GM12891 (cell line): Measurements from ENCODE around the gene NREP.

Experiments
- POLR2A ChIP-seq: IDR thresholded peaks from 2 replicates; pipeline ENCODE4 v1.6.1; 2011; ENCODE audit warnings: low read depth, low read length, control low read depth
- POLR2AphosphoS5 ChIP-seq: IDR thresholded peaks from 2 replicates; pipeline ENCODE4 v1.6.1; 2011; ENCODE audit warnings: low read depth, low read length, control low read depth
- SPI1 ChIP-seq: IDR thresholded peaks from 2 replicates; pipeline ENCODE4 v1.6.1; 2011; ENCODE audit warnings: low read depth, low read length, control low read depth

- TF ChIP-seq POLR2AphosphoS5, result no peak
- no peak for TF ChIP-seq POLR2A
- TF ChIP-seq SPI1, result no peak
Observed at GRCh38 chr5:111685969-111686368, 71.0 kb downstream of the NREP start.
